Parathyroid adenoma (tissue), 2 donors: ENCODE results near the gene ADGRG3.

ENCODE experiments used
- H2AFZ ChIP-seq: fragments of 300-600 bp; sonication (generic); one replicate; pipeline ENCODE4 v1.7.0; 2017; ENCODE audit warnings: antibody characterized with exemption, mild to moderate bottlenecking
- H3K27ac ChIP-seq: fragments of 300-600 bp; sonication (generic); one replicate; pipeline ENCODE4 v1.7.0; 2017
- H3K27me3 ChIP-seq: fragments of 300-600 bp; sonication (generic); one replicate; pipeline ENCODE4 v1.7.0; 2017; ENCODE audit warnings: low read length; ENCODE audit not compliant: control insufficient read depth, insufficient read depth
- H3K36me3 ChIP-seq: fragments of 300-600 bp; sonication (generic); one replicate; pipeline ENCODE4 v1.7.0; 2017; ENCODE audit warnings: low read length; ENCODE audit not compliant: control insufficient read depth, insufficient read depth
- H3K4me1 ChIP-seq: fragments of 300-600 bp; sonication (generic); one replicate; pipeline ENCODE4 v1.7.0; 2017; ENCODE audit warnings: control low read depth
- H3K4me2 ChIP-seq: fragments of 300-600 bp; sonication (generic); one replicate; pipeline ENCODE4 v1.7.0; 2017; ENCODE audit warnings: low read length
- H3K4me3 ChIP-seq: fragments of 300-600 bp; sonication (generic); one replicate; pipeline ENCODE4 v1.7.0; 2017; ENCODE audit warnings: low read depth, low read length
- H3K79me2 ChIP-seq: fragments of 300-600 bp; sonication (generic); one replicate; pipeline ENCODE4 v1.7.0; 2017; ENCODE audit warnings: control low read depth
- H3K9ac ChIP-seq: fragments of 300-600 bp; sonication (generic); one replicate; pipeline ENCODE4 v1.7.0; 2017; ENCODE audit warnings: mild to moderate bottlenecking
- H3K9me3 ChIP-seq: fragments of 300-600 bp; sonication (generic); one replicate; pipeline ENCODE4 v1.7.0; 2017; ENCODE audit warnings: low read length; ENCODE audit not compliant: control insufficient read depth
- CTCF ChIP-seq: fragments of 300-600 bp; sonication (generic); IDR thresholded peaks from one replicate; pipeline ENCODE4 v1.7.0; 2017; ENCODE audit warnings: antibody characterized with exemption, mild to moderate bottlenecking
- donor health status: primary hyperparathyroidism.

ADGRG3 gene

GRCh38 chr16:57689762-57690558 lies 21.9 kb downstream of the ADGRG3 start:
- Histone ChIP-seq H3K4me3 (no peak overlapping the region), H3K27me3 (no peaks in the 10 kb centered on the region), H3K4me1 (peaks cover 8% of the 10 kb centered on the region), H3K36me3 (no peaks in the 10 kb centered on the region), H3K79me2 (no peaks in the 10 kb centered on the region), H3K4me2 (no peak overlapping the region), H3K9me3 (no peaks in the 10 kb centered on the region), H2AFZ (peak overlapping the region; percentile 78), H3K27ac (no peak overlapping the region), H3K9ac (no peak overlapping the region)
- TF ChIP-seq CTCF: no peak

- Histone ChIP-seq H3K27ac (no peak overlapping the region), H3K36me3 (no peaks in the 10 kb centered on the region), H3K4me2 (no peak overlapping the region), H3K4me1 (peaks cover 8% of the 10 kb centered on the region), H3K4me3 (no peak overlapping the region), H2AFZ (no peak overlapping the region), H3K9me3 (no peaks in the 10 kb centered on the region), H3K27me3 (no peaks in the 10 kb centered on the region), H3K79me2 (no peaks in the 10 kb centered on the region), H3K9ac (no peak overlapping the region)
- no peak for TF ChIP-seq CTCF
These were observed 22.8 kb downstream of the ADGRG3 start for GRCh38 chr16:57690782-57691471.

GRCh38 chr16:57692636-57693035 lies 24.5 kb downstream of the ADGRG3 start:
- H3K79me2 ChIP-seq: no peaks in the 10 kb centered on the region

GRCh38 chr16:57693550-57693949 lies 25.4 kb downstream of the ADGRG3 start:
- Histone ChIP-seq H3K4me3 (no peak overlapping the region), H3K79me2 (no peaks in the 10 kb centered on the region), H3K27me3 (no peaks in the 10 kb centered on the region), H3K4me2 (no peak overlapping the region), H3K9me3 (no peaks in the 10 kb centered on the region), H3K4me1 (peaks cover 8% of the 10 kb centered on the region), H3K36me3 (no peaks in the 10 kb centered on the region), H2AFZ (no peak overlapping the region), H3K27ac (no peak overlapping the region), H3K9ac (no peak overlapping the region)
- TF ChIP-seq CTCF: no peak

More at GRCh38 chr16:57692636-57693035, 24.5 kb downstream of the ADGRG3 start:
- no peaks in the 10 kb centered on the region for H3K36me3 ChIP-seq
- no peaks in the 10 kb centered on the region for H3K9me3 ChIP-seq
- no peak for TF ChIP-seq CTCF
- H3K4me3 ChIP-seq: no peak overlapping the region
- H3K27me3 ChIP-seq: no peaks in the 10 kb centered on the region
- H2AFZ ChIP-seq: no peak overlapping the region
- no peak overlapping the region for H3K27ac ChIP-seq
- H3K4me2 ChIP-seq: no peak overlapping the region
- peaks cover 8% of the 10 kb centered on the region for H3K4me1 ChIP-seq
- no peak overlapping the region for H3K9ac ChIP-seq
